ENCODE results near the gene EML4. TPM values are rescaled to one million over a fixed set of nuclear protein-coding genes. Genes with fewer than 3 reads are reported as not detected.
"Not testable (repeated sequence)": the region's sequence is repeated elsewhere in the genome, so short reads cannot be mapped to it uniquely, and the experiment has no call there.

EML4 gene
- total RNA-seq, 1 donor from 2014 or later: 109 TPM

DNA sequence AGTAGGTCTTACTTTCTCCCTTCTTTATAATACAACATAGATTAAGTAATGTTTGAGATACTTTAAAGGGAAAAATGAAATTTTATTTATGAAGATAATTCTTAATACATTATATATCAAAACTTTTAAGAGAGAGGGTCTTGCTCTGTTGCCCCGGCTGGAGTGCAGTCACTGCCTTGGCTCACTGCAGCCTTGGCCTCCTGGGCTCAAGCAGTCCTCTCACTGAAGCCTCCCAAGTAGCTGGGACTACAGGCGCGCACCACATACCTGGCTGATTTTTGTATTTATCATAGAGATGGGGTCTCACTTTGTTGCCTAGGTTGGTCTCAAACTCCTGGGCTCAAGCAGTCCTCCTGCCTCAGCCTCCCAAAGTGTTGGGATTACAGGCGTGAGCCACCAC, 97.1 kb downstream of the EML4 start:
- no peak for DNase-seq
- TF ChIP-seq, protein P1, sequence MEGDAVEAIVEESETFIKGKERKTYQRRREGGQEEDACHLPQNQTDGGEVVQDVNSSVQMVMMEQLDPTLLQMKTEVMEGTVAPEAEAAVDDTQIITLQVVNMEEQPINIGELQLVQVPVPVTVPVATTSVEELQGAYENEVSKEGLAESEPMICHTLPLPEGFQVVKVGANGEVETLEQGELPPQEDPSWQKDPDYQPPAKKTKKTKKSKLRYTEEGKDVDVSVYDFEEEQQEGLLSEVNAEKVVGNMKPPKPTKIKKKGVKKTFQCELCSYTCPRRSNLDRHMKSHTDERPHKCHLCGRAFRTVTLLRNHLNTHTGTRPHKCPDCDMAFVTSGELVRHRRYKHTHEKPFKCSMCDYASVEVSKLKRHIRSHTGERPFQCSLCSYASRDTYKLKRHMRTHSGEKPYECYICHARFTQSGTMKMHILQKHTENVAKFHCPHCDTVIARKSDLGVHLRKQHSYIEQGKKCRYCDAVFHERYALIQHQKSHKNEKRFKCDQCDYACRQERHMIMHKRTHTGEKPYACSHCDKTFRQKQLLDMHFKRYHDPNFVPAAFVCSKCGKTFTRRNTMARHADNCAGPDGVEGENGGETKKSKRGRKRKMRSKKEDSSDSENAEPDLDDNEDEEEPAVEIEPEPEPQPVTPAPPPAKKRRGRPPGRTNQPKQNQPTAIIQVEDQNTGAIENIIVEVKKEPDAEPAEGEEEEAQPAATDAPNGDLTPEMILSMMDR (IDR thresholded peaks at IDR 0.05): no peak
- Histone ChIP-seq H3K27ac (no peak overlapping the region), H3K4me3 (no peak overlapping the region), H3K36me3 (peaks cover 29% of the 10 kb centered on the region), H3K4me1 (peaks cover 7% of the 10 kb centered on the region), H3K27me3 (ENCODE audit: low read depth) (no peaks in the 10 kb centered on the region), H3K9me3 (no peaks in the 10 kb centered on the region)
- no peak for ATAC-seq
- intact Hi-C loops (cut with DNase I): no loop called here

DNA sequence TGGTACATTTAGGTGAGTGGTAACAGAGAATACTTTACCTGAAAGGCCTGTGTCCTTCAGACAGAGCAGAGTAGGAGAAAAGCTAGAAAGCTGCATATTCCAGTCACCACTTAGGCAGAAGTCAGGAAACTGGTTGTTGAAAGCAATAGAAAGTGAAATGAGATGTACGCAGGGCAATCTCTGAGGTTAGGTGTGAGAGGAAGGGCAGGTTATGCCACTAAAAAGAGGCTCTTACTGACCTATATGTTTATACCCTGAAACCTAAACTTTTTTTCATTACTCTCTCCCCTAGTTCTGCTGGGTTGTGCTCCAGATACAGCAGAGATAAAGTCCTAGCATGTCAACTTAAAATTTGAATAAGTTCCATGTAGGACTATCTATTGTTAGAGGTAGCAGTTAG, 98.4 kb downstream of the EML4 start:
- Histone ChIP-seq H3K4me3 (no peak overlapping the region), H3K4me1 (peaks cover 7% of the 10 kb centered on the region), H3K9me3 (no peaks in the 10 kb centered on the region), H3K27me3 (ENCODE audit: low read depth) (no peaks in the 10 kb centered on the region), H3K36me3 (peaks cover 17% of the 10 kb centered on the region), H3K27ac (no peak overlapping the region)
- TF ChIP-seq, protein P1 (IDR thresholded peaks at IDR 0.05): no peak
- ATAC-seq (no peak), DNase-seq (no peak)
- intact Hi-C loops (cut with DNase I): no loop called here

DNA sequence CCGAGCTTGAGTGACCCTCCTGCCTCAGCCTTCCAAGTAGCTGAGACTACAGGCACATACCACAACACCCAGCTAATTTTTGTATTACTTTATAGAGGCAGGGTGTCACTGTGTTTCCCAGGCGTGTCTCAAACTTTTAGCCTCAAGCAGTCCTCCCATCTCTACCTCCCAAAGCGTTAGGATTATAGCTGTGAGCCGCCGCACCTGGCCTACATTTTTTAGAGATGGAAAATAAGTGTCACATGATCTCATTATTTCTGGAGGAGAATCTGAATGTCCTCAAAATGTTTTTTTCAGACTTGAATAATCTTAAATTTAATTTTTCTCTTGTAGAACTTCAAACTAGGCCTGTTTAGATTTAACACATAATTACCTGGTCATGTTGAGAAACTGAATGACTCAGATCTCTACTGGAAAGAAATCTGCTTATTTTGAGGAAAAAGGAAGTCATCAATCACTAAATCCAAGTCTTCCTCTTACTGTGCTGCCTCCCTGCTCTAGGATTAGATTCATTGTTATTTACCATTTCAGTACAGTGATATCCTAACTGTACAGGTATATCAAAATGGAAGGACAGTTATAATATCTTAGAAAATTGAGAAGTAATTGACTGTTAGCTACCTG, 99.5 kb downstream of the EML4 start:
- TF ChIP-seq, protein P1 (IDR thresholded peaks at IDR 0.05): no peak
- Histone ChIP-seq H3K27me3 (ENCODE audit: low read depth) (no peaks in the 10 kb centered on the region), H3K4me3 (no peak overlapping the region), H3K9me3 (no peaks in the 10 kb centered on the region), H3K36me3 (peaks cover 15% of the 10 kb centered on the region), H3K27ac (no peak overlapping the region), H3K4me1 (peaks cover 7% of the 10 kb centered on the region)
- no peak for ATAC-seq
- intact Hi-C loops (cut with DNase I): no loop called here
- no peak for DNase-seq

DNA sequence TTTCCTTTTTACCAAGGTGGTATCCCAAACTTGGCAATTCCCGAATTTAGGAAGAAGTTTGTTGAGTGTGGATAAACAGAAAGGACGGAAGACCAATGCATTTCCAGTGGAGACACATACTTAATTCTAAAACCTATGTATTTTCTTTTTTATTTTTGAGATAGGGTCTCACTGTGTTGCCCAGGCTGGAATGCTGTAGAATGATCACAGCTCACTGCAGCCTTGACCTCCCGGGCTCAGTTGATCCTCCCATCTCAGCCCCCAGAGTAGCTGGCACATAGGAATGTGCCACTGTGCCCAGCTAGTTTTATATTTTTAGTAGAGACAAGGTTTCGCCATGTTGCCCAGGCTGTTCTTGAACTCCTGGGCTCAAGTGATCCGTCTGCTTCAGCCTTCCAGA, 101.6 kb downstream of the EML4 start:
- peaks cover 7% of the 10 kb centered on the region for H3K4me1 ChIP-seq
- TF ChIP-seq, protein P1 (IDR thresholded peaks at IDR 0.05): no peak
- H3K9me3 ChIP-seq: no peaks in the 10 kb centered on the region
- H3K4me3 ChIP-seq: no peak overlapping the region
- no peaks in the 10 kb centered on the region for H3K27me3 ChIP-seq (ENCODE audit: low read depth)
- peak overlapping the region; percentile 43 for H3K27ac ChIP-seq
- DNase-seq: no peak
- no peaks in the 10 kb centered on the region for H3K36me3 ChIP-seq
- no peak for ATAC-seq
- intact Hi-C loops (cut with DNase I): no loop called here

DNA sequence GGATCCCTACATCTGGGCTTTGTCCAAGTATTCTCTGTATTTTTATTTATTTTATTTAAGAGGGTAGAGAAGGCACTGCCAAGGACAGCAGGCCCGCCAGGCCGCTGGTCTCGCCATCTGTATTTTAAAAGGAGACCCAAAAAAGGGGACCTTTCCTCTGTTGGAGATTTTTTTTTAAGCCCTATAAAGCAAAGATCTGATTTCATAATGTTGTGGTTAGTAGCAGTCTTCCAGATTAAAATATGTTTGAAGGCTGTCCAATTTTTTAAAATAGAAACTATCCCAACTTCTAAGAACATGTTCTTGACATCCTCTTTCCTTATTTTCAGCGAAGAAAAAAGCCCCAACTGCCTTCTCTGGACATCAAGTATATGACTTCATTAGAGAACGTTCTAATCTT, 102.1 kb downstream of the EML4 start:
- intact Hi-C loops (cut with DNase I); H3K4me3 ChIP-seq; H3K27me3 ChIP-seq (ENCODE audit: low read depth); H3K4me1 ChIP-seq; DNase-seq; H3K36me3 ChIP-seq; H3K9me3 ChIP-seq: not testable (repeated sequence)
- peak in 1 of 2 donors; percentile 29 for ATAC-seq
- H3K27ac ChIP-seq: peak overlapping the region; percentile 43

DNA sequence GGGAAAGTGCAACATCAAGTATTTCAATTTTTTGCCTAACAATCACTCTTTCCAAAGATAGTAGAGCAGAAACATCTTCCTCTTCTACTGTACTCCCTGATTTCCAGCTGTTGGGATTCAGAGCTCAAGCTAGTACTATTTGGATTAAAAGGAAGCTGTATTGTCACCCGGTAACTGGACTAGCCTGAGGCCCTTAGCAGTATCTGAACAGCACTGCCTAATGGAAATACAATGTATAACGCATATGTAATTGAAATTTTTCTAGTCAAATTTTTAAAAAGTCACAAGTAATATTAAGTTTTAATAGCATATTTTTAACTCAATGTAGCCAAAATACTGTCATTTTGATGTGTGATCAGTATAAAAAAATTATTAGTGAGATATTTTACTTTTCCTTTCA, 105.7 kb downstream of the EML4 start:
- Histone ChIP-seq H3K9me3 (no peaks in the 10 kb centered on the region), H3K4me3 (no peak overlapping the region), H3K36me3 (no peaks in the 10 kb centered on the region), H3K4me1 (peaks cover 7% of the 10 kb centered on the region), H3K27ac (no peak overlapping the region), H3K27me3 (ENCODE audit: low read depth) (no peaks in the 10 kb centered on the region)
- DNase-seq (no peak), ATAC-seq (no peak)
- TF ChIP-seq, protein P1 (IDR thresholded peaks at IDR 0.05): no peak
- intact Hi-C loops (cut with DNase I): no loop called here
